Suprapubic skin (tissue), 3 donors: ENCODE data around the gene WAC.

ENCODE experiments used
- CTCF ChIP-seq, 2 donors: fragments of 200-600 bp in 1 of 2; fragments of 450-650 bp in 1 of 2; sonication (generic) in 1 of 2; IDR thresholded peaks; one replicate each; pipeline ENCODE4 v1.5.1; 2016 to 2019; ENCODE audit warnings: antibody characterized with exemption in 2 of 2, mild to moderate bottlenecking in 1 of 2, moderate library complexity in 1 of 2
- EP300 ChIP-seq: sonication (generic); formaldehyde crosslinking; IDR thresholded peaks from one replicate; pipeline ENCODE4 v1.6.1; 2017; ENCODE audit warnings: antibody characterized with exemption
- POLR2A ChIP-seq, 2 donors: fragments of 450-650 bp; IDR thresholded peaks; one replicate each; pipeline ENCODE4 v1.6.1; 2017; ENCODE audit warnings: antibody characterized with exemption in 2 of 2, mild to moderate bottlenecking in 2 of 2, moderate library complexity in 2 of 2

GRCh38 chr10:28586176-28586575 lies 53.3 kb downstream of the WAC start:
- TF ChIP-seq EP300 (no peak), CTCF (IDR thresholded peaks at IDR 0.05) (no peak), POLR2A (IDR thresholded peaks at IDR 0.05) (no peak)
